IMR-90 (cell line): ENCODE measurements around the gene HOXD8.

Experiments
- CTCF ChIP-seq: conservative IDR thresholded peaks from 2 replicates; pipeline ENCODE4 v1.5.1; 2012; ENCODE audit warnings: mild to moderate bottlenecking, low read depth, low read length, improper control_type of control experiment
- POLR2A ChIP-seq: IDR thresholded peaks from 2 replicates; pipeline ENCODE4 v1.6.1; 2012; ENCODE audit warnings: mild to moderate bottlenecking, low read depth, low read length
- RAD21 ChIP-seq: IDR thresholded peaks from 2 replicates; pipeline ENCODE4 v1.6.1; 2012; ENCODE audit warnings: low read length, improper control_type of control experiment

- TF ChIP-seq CTCF = no peak
- TF ChIP-seq POLR2A = no peak
- TF ChIP-seq RAD21 = no peak
Measured at GRCh38 chr2:176083796-176084261, 45.7 kb upstream of the HOXD8 start, which contains the start of gene EVX2.
